GM12878 (cell line): ENCODE data around the gene IQGAP3.

Experiments
- ATF7 ChIP-seq: fragments of 450-650 bp; IDR thresholded peaks from 2 replicates; pipeline ENCODE4 v1.6.1; 2016; ENCODE audit warnings: low read depth, mild to moderate bottlenecking
- CTCF ChIP-seq, 3 experiments: IDR thresholded peaks in 2 of 3; conservative IDR thresholded peaks in 1 of 3; 2 replicates each; pipeline ENCODE4 v1.5.1; 2011; ENCODE audit warnings: low read depth in 3 of 3, low read length in 3 of 3, mild to moderate bottlenecking in 3 of 3, control low read depth in 2 of 3, moderate library complexity in 2 of 3, inconsistent platforms in 1 of 3, mixed read lengths in 1 of 3; ENCODE audit not compliant: control insufficient read depth in 2 of 3, insufficient read depth in 1 of 3; ENCODE audit errors: extremely low read depth in 1 of 3
- NBN ChIP-seq: fragments of 450-650 bp; IDR thresholded peaks from 2 replicates; pipeline ENCODE4 v1.6.1; 2016
- POLR2A ChIP-seq: IDR thresholded peaks from 2 replicates; pipeline ENCODE4 v1.6.1; 2011; ENCODE audit warnings: low read depth, mild to moderate bottlenecking, low read length
- SREBF2 ChIP-seq: IDR thresholded peaks from 2 replicates; pipeline ENCODE4 v1.6.1; 2012; ENCODE audit warnings: mild to moderate bottlenecking, low read length
- TARDBP ChIP-seq: IDR thresholded peaks from 2 replicates; pipeline ENCODE4 v1.6.1; 2016; ENCODE audit warnings: borderline replicate concordance

GRCh38 chr1:156616463-156616862 is 44.1 kb upstream of the IQGAP3 start:
- no peak for TF ChIP-seq CTCF (IDR thresholded peaks at IDR 0.05 in 2 of 3, conservative IDR thresholded peaks at IDR 0.05 in 1 of 3; ENCODE audit: control insufficient read depth in 2 of 3, extremely low read depth in 1 of 3, insufficient read depth in 1 of 3, low read depth in 3 of 3, low read length in 3 of 3)
- TF ChIP-seq POLR2A: no peak
- no peak for TF ChIP-seq SREBF2
- TF ChIP-seq TARDBP: no peak
- no peak for TF ChIP-seq NBN
- no peak for TF ChIP-seq ATF7
